Raji (cell line): ENCODE results near the gene PLXNA4.

ENCODE experiments used
- POLR2A ChIP-seq: IDR thresholded peaks from 2 replicates; pipeline ENCODE4 v1.6.1; 2011; ENCODE audit warnings: low read depth, low read length, control low read depth; ENCODE audit not compliant: insufficient read depth

PLXNA4 gene

DNA sequence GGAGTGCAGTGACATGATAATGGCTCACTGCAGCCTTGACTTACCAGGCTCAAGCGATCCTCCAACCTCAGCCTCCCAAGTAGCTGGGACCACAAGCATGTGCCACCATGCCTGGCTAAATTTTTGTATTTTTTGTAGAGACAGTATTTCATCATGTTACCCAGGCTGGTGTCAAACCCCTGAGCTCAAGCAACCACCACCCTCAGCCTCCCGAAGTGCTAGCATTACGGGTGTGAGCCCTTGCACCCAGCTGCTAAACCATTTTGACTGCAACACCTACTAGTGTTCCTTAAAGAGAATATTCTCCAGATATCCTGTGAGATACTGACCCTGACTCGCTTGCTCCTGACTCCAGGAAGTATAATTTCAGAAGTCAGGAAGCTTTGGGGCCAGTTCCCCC lies 85.8 kb downstream of the PLXNA4 start:
- TF ChIP-seq POLR2A = no peak

DNA sequence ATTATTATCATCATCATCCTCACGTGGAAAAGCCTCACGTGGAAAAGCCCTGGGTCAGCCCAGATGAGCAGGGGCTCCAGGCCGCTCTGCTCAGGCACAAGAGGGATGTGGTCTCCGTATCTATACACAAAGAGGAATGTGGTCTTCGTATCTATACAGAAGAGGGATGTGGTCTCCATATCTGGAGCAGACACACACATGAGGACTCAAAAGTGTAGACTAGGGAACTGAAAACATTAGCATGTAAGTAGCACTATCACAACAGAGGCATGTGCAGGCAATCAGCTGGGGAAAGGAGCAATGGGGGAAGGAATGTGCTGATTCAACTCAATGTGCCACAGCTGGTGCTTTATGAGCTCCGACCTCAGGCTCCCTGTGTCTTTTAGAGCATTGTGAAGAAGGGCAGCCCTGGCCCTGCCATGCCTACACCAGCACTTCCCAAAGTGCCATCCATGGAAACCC lies 86.5 kb downstream of the PLXNA4 start:
- no peak for TF ChIP-seq POLR2A

DNA sequence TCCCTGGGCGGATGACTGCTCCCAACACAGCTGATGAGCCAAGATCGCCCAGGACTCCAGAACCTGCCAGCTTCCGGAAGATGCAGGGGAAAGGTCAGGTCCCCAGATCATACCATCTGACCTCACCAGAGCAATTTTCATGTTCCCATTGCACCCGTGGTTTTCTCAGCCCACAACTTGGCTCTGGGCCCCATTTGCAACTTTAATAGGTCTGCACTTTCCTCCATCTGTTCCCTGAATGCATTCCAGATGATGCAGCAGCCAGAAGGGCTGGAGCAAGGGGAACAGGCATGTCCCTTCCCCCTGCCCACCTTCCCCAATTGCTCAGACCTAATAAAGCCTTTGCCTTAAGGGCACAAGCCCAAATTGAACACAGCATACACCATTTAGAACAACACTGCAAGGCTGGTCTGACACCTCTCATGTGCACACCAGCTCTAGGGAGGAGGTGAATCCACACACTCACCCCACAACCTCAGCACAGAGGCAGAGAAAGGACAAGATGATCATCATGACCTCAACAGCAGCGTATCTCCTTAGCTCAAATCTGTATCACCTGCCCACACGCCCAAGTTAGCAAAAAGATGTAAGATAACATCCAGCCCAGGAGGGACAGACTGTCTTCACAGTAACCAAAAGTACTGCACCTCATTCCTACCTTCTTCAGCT lies 87.5 kb downstream of the PLXNA4 start:
- TF ChIP-seq POLR2A = no peak

DNA sequence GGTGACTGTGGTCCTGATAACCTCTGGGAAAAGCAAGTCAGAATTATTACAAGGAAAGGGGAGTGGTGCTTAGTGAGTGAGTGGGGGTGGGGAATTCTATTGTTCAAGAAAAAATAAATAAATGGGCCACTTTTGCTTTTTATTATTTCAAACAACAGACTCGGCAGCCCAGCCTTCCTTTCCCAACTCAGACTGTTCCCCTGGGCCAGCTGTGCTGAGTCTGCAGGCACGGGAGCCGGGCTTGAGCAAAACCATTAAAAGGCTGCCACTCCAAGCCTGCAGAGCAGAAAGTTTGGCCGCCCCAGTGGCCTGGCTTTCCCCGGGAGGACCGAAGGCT lies 90.0 kb downstream of the PLXNA4 start:
- no peak for TF ChIP-seq POLR2A

DNA sequence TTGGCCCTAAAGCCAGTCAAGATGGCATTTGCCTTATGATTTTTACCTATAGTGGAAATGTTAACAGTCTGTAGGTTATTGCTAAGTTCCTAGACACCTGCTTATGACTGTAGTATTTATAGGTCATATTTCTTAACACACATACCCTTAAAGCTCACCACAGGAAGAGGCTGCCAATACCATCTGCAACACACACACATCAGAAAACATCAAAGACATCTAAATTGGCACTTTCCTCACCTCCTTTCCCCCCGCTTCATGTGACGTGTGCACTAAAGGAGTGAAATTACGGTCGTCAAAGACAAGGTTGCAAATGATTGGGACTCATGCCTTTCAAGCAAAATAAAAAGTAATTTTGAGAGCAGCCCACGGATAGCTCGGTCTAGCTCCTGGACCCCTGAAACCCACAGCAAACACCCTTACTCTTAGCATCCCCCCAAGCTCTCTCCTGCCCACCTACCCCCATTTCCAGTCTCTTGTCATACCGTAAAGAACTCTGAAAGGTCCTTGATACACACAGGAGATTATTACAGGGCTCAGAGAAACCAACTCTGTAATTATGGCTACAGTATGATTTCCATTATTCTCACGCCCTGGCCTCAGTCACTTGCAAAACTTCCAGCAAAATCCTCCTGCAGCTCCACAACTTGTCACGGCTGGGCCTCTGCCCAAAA lies 90.5 kb downstream of the PLXNA4 start:
- TF ChIP-seq POLR2A = no peak

DNA sequence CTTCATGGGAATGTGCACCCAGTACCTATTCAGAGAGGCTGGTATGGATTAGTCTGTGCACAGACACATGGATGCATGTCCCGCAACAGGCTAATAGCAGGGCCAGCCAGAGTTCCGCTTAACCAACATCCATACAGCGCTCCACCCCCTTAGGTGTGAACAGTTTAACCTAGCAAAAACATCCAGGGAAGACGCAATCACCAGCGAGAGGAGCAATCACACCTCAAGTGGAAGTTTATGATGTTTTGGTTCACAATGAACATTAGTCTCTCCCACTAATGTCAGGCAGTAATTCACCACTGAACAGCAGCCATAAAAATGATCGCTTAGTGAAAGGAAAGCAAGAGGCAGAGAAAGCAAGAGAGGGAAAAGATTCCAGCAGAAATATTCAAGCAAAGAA lies 91.1 kb downstream of the PLXNA4 start:
- TF ChIP-seq POLR2A = no peak

DNA sequence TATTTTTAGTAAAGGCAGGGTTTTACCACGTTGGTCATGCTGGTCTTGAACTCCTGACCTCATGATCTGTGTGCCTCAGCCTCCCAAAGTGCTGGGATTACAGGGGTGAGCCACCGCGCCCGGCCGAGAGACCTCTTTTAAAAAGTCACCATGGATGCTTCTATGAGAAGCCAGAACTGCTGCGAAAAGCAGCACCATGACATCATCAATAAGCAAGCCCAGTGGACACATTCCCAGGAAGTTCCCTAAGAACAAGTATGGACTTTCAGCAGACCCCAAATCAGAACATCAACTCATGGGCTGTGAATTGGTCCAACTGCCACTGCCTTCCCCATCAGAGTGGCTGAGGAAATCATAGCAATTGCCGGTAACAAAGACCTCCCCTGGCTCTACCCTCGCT lies 93.4 kb downstream of the PLXNA4 start:
- no peak for TF ChIP-seq POLR2A

DNA sequence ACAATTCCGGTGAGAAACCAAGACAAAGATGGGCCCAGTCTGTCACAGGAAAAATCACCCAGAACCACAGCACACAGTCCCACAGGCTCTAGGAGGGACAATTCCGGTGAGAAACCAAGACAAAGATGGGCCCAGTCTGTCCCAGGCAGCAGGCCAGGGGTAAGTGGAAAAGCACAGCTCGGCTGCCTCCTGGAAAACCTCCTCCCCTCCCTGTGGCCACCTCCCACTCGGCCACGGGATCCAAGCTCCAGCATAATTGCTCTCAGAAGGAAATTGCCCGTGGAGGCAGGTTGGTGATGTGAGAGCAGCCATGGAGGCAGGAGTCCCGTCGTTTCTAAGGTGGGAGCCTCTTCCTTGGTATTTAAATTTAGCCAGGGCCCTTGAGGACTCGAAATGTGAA lies 95.7 kb downstream of the PLXNA4 start:
- no peak for TF ChIP-seq POLR2A

DNA sequence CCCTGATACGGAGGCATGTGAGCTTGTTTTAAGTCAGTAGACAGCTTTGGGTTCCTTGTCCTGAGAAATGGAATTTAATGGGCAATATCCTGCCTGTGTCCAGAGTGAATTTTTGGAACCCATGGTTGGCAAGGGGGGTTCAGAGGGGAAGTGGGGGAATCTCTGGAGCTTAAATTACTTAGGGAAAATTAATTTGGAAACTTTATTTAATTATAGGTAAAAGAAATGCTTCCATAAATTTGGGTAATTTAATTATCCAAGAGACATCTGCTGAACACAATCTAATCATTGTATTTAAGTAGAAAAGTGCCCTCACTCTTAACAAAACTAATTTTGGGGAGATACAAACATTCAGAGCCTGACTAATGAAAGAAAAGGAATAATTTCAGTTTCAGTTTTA lies 99.7 kb downstream of the PLXNA4 start:
- TF ChIP-seq POLR2A = no peak

DNA sequence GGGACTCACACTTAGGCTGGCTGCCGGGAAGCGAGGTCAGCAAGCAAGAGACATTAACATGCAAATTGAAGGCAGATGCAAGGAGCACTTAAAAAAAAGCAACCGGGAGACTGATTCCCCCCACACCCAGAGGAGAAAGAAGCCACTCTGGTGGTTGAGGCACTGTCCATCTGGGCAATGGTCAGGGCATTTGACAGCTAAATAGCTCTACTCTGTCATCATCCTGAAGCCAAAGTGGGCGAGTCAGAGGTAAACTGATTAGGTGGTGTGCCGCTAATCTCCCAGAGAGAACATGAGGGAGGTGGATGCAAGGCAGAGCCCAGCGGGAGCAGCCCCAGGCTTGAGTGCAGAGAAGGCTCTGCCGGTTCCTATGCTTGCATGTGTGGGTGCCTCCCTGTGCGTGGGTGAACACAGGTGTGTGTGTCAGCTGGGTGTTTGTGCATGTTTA lies 100.6 kb downstream of the PLXNA4 start:
- no peak for TF ChIP-seq POLR2A

DNA sequence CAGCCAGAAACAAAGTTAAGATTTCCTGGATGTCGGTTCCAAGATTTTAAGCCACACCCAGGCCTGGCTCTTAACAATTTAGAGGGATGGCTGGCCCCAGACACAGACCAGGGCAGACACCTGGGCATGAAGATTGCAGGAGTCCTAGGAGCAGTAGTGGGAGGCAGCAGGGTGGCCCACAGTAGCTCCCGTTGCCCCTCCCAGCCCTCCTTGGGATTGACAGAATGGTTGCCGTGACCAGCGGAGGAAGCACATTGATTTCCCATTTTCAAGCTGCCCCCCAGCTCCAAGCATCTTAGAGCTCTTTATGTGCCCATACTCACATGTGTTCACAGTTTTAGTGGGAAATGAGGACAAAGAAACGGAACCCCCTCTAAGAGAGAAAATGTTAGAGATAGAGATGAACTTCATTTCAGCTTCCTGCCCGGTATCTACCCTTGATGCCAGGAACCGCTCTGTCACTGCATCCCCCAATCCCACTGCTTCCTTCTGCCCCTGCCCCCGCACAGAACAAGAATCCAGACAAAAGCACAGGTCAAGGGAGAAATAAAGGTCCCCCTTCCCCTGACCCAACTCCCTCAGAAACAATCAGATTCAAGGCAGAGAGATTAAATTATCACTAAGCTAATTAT lies 101.1 kb downstream of the PLXNA4 start:
- TF ChIP-seq POLR2A = no peak

DNA sequence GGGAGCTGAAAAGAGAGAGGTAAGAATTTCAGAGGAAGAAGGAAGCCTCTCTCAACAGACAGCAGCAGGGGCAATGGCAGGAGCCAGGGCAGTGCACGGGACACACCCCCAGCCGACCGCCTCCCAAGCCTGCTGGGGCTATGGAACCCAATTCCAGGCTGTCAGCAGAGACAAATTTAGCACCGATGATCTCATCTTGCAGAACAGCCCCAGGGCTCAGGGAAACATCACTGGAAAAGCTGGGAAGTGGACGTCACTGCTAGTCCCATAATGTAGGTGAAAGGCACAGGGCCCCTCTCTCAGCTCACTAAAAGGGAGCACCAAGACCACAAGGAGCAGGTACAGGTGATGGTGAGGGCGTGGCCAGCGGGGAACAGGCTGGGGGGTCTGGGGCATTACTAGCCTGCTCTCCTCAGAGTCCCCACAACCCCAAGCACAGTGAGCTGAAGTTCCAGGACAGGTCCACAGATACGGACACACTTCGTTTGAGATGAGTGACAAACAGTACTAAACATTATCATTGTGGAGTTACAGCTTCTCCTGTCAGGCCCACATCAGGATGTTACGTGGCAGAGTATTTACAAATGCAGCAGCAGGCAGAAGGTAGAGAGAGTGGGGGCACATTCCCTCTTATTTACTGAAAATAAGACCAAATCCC lies 103.7 kb downstream of the PLXNA4 start:
- no peak for TF ChIP-seq POLR2A

DNA sequence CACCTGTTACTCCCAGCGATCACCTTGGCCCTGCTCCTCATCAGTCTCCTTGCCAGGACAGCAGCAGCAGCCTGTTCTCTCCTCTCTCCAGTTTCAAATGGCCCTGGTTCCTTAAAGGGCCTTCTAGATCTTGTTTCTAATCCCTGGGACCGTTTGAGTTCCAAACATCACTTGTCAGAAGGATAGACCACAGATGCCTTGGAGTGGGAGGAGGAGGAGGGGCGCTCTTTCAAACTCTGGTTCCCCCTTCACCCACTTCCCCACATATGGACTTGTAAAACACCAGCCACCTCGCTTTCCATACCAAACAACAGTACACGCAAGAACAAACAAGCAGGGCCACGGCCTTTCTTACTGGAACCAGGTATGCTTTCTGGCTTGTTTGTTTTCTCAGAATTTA lies 104.8 kb downstream of the PLXNA4 start:
- no peak for TF ChIP-seq POLR2A

DNA sequence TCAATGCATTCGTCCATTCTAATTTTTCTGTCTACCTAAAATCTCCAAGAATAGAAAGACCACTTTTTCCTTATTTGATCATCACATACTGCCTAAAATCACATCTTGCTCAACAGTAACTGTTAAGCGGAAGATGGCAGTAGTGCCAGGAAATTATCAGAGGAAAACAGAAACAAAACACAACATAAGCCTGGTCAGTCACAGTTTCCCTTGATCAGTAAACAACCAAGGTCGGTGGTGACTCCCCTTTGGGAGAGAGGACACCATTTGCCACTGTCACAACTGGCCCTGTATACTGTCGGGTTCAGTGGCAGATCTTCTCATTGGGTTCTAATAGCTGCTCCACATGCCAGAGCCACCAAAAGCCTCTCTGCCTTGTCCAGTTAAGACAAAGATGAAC lies 106.6 kb downstream of the PLXNA4 start:
- no peak for TF ChIP-seq POLR2A

DNA sequence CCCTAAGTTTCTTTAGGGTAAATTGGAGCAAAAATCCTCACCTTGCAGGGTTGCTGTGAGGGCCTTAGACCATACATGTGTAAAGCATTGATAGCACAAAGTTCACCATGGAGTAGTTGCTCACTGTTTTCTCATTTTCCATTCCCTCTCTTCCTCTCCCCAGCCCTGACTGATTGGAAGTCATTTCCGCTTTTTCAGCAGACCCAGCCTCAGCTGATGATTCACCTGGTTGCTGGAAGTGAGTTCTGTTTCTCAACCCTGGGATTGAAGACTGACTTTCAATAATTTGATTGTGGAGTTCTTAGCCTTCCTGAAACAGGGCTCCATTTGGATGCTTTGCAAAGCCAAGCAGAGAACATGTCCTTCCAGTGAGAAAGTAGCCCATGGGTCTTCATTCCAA lies 107.0 kb downstream of the PLXNA4 start:
- TF ChIP-seq POLR2A = no peak

DNA sequence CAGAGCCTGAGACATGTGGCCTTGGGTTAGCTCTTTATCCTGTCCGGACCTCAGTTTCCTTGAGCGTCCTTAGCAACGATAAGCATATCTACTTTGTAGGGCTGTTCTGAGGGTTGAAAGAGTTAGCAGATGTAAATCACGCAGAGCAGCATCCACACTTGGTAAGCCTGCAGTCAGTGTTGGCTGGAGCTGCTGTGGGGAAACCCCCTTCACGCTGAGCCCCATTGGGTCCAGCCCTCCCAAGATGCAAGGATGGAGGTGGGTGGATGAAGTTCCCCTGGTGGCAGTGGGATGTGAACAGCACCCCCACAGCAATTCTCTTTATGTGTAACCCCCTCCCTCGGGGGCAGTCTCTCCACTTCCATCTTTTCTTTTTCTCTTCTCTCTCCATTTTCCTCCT lies 109.9 kb downstream of the PLXNA4 start:
- TF ChIP-seq POLR2A = no peak
